GM18511 (cell line): ENCODE data around the gene LANCL2.

Experiments
- ATAC-seq: cut with Tn5 transposase; IDR thresholded peaks from one replicate; pipeline ENCODE4 v1.9.1; 2021; ENCODE audit warnings: mild to moderate bottlenecking, moderate library complexity; ENCODE audit not compliant: unreplicated experiment

The LANCL2 gene

DNA sequence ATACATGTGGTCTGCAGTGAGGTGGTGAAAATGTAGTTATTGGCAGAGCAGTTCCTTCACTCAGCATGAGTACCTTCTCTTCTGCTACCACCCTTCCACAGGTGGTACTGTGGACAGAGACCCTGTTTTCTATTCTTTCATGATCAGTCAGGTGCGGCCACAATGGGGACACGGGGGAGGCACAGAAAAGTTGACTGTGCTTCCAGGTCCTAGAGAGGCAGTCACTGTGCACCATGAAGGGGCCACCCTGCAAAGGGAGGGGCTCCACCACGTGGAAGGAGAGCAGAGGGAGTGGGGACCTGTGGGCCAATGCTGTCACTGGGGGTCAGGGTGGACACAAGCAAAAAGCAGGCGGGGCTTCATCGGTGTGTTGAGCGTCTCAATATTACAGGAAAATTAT, 3.6 kb upstream of the LANCL2 start:
- no peak for ATAC-seq

DNA sequence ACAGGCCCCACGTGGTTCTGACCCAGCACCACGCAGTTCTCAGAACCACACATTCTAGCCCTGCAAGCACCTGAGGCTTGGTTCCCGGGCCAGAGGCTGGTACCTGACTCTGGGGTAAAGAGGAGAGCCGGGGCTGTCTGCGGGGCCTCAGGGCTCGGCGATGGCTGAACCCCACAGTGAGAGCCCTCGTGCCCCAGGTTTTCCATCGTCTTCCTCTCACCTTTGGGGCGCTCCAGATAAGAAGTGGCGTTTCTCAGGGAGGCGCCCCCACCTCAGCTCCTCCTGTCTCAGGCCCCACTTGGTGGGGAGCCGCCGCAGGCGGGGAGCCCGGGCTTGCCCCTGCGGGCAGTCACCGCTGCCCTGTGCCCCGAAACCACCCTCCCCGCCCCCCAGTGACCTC, 2.2 kb upstream of the LANCL2 start:
- no peak for ATAC-seq

- no peak for ATAC-seq
Measured at GRCh38 chr7:55363386-55364170, 1.6 kb upstream of the LANCL2 start.

DNA sequence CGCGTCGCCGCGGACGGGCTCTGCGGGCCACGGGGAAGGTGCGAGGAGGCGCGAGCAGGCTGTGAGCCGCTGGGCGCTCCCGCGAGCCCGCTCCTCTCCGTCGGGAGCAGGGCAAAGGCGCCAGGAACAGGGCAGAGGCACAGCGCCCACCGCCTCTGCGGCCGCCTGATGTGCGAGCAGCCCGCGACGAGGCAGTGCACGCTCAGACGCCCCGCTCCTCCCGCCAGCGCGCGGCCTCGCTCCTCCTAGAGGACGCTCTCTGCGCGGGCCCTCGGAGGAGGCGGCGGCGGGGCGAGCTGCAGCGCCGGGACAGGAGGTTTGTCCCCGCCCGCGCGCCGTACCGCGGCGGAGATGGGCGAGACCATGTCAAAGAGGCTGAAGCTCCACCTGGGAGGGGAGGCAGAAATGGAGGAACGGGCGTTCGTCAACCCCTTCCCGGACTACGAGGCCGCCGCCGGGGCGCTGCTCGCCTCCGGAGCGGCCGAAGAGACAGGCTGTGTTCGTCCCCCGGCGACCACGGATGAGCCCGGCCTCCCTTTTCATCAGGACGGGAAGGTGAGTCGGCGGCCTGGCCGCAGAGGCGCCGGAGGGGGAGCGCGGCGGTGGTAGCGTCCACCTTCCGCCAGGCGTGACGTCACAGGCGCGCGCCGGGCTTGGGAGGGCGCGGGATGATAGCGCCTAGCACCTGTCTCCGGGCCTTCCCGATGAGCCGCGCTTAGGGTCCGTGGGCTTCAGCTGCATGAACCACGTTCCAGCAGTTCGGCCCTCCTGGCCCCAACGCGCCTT, 731 bp downstream of the LANCL2 start:
- peak; percentile 86 for ATAC-seq

GRCh38 chr7:55366461-55367070, 1.4 kb downstream of the LANCL2 start:
- peak; percentile 23 for ATAC-seq

DNA sequence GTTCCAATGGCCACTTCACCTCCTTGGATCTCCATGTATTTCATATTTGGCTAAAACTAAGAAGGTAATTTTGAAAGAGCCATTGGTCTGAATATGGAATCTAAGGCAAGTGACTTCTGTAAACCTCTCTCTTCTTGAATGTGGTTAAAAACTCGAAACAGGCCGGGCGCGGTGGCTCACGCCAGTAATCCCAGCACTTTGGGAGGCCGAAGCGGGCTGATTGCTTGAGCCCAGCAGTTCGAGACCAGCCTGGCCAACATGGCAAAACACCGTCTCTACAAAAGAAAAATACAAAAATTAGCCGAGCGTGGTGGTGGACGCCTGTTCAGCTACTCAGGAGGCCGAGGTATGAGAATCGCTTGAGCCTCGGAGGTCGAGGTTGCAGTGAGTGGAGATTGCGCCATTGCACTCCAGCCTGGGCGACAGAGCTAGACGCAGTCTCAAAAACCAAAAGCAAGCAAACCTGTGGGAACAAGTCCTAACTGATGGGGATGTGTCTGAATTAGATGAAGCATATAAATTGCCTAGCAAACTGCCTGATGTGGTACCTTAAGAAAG, 2.2 kb downstream of the LANCL2 start:
- ATAC-seq: no peak

- ATAC-seq: no peak
Measured at GRCh38 chr7:55369427-55370400, 4.6 kb downstream of the LANCL2 start.

DNA sequence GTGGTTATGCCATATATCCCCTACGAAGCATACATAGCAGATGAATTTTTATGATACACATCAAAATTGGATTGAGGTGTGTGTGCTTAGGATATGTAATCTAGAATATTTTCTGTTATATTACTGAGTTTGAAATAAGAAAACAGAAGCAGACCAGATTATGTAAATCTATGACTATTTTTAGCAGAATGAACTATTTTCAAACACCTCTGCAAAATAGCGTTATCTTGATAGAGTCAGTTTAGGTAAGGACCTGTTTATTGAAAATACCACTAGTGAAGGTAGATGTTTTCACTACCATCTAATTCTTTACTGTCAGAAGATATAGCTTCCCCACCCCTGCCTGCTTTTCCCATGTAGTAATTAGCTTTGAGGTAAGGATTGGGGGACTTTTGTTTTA, 9.1 kb downstream of the LANCL2 start:
- ATAC-seq: peak; percentile 54

GRCh38 chr7:55375237-55375636, 10.1 kb downstream of the LANCL2 start:
- ATAC-seq: no peak

DNA sequence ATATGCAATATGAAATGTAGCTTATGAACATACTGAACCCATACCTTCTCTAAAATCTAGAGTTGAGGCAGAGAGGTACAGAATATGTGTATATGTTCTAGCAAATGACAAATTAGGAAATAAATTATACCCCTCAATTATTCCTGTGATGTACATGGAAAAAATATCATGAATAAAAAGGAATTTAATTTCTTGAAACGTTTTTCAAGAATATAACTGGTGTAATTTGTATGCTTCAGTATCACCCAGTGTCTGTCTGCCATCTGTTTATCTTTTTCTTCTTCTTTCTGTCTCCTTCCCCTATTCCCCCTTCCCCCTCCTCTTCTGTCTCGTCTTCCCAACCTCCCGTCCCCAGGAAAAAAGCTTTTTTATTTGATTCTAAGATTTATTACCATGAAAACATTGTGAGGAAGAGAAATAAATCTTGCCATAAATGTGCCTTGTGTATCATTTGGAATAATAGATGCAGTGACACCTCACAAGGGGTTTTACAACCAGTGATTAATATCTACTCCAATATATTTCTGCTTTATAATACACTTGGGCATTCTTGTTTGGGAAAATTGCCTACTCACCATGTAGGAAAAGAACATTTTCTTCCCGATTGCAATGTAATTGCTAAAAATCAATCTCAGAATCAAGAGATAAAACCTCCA, 12.2 kb downstream of the LANCL2 start:
- no peak for ATAC-seq

DNA sequence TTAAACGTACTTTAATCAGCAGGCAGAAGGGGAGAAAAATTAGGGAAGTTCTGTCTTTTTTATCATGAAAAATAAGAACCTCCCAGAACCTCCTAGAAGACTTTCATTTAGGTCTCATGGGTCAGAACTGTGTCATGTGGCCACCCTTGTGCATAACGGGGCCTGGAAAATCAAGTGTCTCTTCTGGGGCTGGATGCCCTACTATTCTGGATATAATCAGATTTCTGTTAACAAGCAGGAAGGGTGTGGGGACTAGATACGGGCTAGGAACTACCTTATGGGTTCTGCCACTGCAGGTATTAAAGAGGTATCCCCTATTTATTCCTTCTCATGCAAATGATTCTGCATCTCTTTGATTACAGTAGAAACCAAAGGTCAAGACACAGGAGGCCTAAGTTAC, 14.1 kb downstream of the LANCL2 start:
- ATAC-seq: no peak

DNA sequence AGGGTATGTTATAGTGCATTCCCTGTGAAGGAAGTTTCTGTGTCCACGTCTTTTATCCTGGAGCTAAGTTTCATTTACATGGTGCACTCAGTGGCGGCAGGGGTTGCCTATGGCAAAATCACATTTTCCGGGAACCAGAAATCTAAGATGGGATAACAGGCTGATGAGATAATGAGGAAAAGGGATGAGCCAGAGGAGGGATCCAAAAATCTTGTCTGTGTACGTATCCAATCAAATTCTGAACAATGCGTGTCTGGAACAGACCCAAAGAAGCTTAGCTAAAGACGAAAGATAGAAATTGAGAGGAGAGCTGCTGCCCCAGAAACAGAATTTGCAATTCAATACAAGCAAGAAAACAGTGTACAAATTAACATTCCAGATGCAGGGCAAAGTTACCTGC, 16.1 kb downstream of the LANCL2 start:
- no peak for ATAC-seq

DNA sequence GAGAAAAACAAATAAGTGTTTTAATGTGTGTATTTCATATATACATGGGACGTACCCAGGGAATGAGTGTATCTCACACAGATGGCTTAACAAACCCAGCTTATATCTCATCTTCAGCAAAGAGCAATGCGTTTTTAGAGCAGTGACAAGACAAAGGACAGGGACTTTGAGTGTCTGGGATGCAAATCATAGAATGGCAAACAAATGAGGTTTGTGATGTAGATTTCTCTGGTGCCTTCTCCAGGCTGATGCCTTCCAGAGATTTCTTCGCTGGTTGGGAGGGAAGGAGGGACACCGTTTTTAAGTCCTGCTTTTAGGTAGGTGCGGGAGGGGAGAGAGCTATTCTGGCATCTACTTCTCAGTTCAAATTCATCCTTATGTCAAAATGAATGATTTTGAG, 16.6 kb downstream of the LANCL2 start:
- no peak for ATAC-seq

GRCh38 chr7:55382251-55382650, 17.1 kb downstream of the LANCL2 start:
- no peak for ATAC-seq

DNA sequence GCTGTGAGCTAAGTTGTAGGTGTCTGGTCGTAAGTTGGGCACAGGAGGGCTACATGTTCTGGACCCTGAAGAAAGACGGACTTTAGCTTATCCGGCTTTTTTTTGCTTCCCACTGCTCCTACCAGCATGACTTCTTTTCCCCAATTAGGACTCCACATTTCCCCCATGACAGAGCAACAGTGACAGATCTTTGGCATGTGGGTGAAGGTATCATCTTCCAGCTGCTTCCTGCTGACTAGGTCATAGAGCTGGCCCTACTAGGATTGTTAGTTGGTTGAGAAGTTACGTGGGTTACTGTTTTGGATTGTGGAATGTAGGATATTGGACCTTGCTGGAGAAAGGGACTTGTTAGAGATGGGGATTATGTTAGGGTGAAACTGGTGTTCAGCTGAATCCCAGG, 21.4 kb downstream of the LANCL2 start:
- ATAC-seq: no peak

DNA sequence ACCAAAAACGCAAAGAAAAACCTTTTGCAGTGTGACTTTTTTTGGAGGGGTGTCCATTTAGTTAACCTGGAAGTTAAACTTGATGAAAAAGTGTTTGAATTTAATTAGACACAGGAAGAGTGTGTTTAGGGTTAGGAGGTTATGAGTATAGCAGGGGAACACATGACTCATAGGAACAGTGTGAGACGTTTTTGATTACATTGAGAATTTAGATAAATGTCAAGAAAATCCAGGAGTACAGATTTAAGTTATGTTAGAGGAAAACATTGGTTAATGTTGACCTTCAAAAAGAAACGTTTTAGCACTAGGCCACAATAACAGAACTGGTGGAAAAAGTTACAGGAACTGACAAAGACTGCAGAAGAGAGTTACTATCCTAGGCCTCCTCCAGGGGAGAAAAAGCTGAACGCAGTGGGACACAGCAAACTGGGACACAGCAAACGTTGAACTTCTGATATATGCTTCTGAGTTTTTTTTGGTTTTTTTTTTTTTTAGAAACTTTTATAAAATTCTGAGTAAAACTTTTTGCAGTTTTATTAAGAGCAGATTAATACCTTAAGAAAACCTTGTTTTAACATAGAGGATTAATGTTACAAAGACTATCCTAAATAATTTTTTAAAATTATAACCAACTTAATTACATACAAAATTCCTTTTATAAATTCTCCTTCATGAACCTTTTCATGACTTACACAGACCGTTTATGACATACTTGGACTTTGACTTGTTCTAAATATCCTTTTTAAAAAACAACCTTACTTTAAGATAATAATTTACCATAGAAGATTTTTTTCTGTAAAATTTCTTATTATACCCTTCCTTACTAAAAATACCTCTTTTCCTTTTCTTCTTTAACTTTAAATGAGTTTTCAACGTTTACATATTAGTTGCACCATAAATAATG, 22.2 kb downstream of the LANCL2 start:
- no peak for ATAC-seq

DNA sequence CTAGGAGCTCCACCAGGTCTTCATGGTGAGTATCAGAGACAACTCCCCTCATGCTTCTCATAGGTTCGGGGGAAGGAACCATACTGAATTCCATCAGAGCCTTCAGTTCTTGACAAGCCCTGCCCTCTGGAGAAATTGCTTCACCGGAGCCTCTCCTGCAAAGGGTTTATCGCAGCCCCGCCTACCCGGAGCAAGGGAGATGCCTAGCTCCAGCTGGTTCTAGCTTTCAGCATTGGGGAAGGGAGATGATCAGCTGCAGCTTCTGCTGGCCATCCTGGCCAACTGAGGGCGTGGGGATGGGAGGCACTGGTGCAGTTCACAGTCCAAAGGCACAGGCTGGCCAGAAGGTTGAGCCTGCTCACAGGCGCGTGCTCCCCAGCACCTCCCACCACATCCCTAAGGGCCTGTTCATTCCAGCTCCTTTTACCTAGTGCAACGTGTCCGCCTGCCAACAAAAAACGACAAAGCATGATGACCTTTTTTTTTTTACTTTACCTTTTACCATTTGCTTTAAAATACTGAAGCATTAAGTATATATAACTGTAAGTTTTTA, 31.2 kb downstream of the LANCL2 start:
- ATAC-seq: no peak

DNA sequence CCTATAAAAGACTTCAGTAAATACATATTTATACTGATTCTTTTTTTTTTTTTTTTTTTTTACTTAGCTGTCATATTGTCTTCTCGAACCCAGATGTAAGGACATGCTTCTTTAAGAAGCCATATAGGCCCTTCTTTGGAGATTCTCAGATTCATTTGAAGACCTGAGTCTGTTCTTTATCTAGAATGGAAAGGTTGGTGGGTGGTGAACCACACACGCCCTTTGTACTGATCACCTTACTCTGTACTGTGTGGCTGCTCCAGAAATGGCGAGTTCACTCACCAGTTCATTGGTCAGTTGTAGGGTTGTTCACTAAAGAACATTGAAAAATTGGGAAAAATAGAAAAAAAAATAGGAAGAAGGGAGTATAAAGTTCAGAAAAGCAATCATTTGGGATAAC, 32.5 kb downstream of the LANCL2 start:
- ATAC-seq: no peak

DNA sequence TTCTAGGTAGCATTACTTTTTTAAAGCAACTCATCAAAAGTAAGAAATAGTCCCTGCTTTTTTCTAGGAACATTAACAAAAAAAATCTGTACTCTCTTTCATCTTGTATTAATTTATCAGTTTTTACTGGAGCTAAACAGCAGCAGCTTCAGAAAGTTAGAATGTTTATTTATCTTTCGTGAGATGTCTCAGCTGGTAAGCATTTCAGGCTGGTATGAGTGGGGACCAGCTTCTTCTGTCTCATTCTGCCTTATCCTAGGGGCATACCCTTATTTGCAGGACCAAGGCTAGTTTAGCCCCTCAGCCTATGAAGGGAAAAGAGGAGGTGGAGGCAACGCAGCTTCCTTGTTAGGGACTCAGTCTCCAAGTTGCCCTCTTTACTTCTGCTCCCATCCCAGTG, 35.1 kb downstream of the LANCL2 start:
- no peak for ATAC-seq
